Suprapubic skin (tissue), 4 donors: ENCODE results near the gene DIP2C.

Source experiments
- CTCF ChIP-seq, 2 donors: fragments of 200-600 bp in 1 of 2; fragments of 450-650 bp in 1 of 2; sonication (generic) in 1 of 2; IDR thresholded peaks; one replicate each; pipeline ENCODE4 v1.5.1; 2016 to 2019; ENCODE audit warnings: antibody characterized with exemption in 2 of 2, mild to moderate bottlenecking in 1 of 2, moderate library complexity in 1 of 2
- EP300 ChIP-seq: sonication (generic); formaldehyde crosslinking; IDR thresholded peaks from one replicate; pipeline ENCODE4 v1.6.1; 2017; ENCODE audit warnings: antibody characterized with exemption
- POLR2AphosphoS5 ChIP-seq, 3 donors: sonication (generic); formaldehyde crosslinking; IDR thresholded peaks; one replicate each; pipeline ENCODE4 v1.6.1; 2017; ENCODE audit warnings: antibody characterized with exemption in 3 of 3

- no peak for TF ChIP-seq CTCF (IDR thresholded peaks at IDR 0.05)
- TF ChIP-seq EP300, result no peak
- TF ChIP-seq POLR2AphosphoS5 (IDR thresholded peaks at IDR 0.05), result no peak
Measured at GRCh38 chr10:482848-483247, 206.6 kb downstream of the DIP2C start.
